Astrocyte of the cerebellum (primary cell): Measurements from ENCODE around the gene PDE8B.

Experiments used
- DNase-seq: peaks from one replicate; pipeline ENCODE4 v3.0.0-alpha.2; 2011; ENCODE audit warnings: low read depth
- H3K4me3 ChIP-seq: 2 replicates; pipeline ENCODE4 v1.5.1; 2011; ENCODE audit warnings: mild to moderate bottlenecking, low read depth, low read length, moderate library complexity
- CTCF ChIP-seq: IDR thresholded peaks from 2 replicates; pipeline ENCODE4 v1.5.1; 2012; ENCODE audit warnings: low read length, low read depth, moderate library complexity, mild to moderate bottlenecking; ENCODE audit errors: missing control alignments
- in situ Hi-C: cut with HindIII; loops from 2 replicates; pipeline ENCODE4 v1.10.0; 2017; ENCODE audit warnings: low sequenced_read_pairs

PDE8B gene

DNA sequence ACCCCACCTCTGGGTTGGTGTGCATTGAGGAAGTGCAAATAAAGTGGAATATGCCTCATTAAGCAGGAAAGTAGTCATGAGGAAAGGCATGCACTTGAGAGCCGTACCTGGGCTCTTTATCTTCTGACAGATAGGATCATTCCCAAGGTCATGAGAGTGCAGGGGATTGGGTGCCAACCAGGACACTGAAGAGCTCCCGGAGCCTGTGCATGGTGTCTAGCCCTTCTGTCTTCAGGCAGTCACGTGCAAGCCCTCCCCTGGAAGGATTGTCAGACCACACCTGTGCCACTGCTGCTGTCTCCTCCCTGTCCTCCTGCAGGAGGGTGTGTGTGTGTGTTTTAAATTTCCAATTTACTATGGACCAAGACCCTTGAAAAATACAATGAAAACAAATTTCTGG lies 69.6 kb downstream of the PDE8B start:
- TF ChIP-seq CTCF, result no peak
- H3K4me3 ChIP-seq, result no peak overlapping the region
- in situ Hi-C loops, result no loop called here
- no peak for DNase-seq

GRCh38 chr5:77281969-77282336 lies 71.5 kb downstream of the PDE8B start:
- no peak for TF ChIP-seq CTCF
- in situ Hi-C loops, result no loop called here
- DNase-seq, result no peak
- H3K4me3 ChIP-seq, result no peak overlapping the region

GRCh38 chr5:77282337-77283027 lies 72.0 kb downstream of the PDE8B start:
- no peak overlapping the region for H3K4me3 ChIP-seq
- DNase-seq, result peak; percentile 4
- TF ChIP-seq CTCF, result peak; percentile 46
- in situ Hi-C loops, result no loop called here

DNA sequence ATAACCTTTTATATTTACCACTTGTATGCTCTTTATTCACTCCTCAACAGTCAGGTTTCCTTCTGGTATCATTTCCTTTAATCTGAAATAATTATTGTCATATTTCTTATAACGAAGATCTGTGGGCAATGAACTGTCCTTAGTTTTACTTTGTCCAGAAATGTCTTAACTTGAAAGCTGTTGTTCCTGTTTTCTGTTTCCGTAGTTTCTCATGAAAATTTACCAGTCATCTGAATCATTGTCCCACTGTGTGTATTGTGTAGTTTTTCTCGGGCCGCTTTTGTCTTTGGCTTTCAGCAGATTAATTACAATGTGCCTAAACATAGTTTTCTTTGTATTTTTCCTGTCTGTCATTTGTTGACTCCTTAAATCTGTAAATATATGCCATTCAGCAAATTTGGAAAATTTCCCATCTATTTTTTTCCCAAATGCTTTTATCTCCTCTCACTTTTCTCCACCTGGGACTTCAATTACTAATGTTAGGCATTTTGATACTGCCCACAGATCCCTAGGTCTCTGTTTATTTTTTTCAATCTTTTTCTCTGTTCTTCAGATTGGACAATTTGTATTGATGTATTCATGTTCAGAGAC lies 74.9 kb downstream of the PDE8B start:
- TF ChIP-seq CTCF, result no peak
- in situ Hi-C loops, result no loop called here
- DNase-seq, result no peak
- no peak overlapping the region for H3K4me3 ChIP-seq

DNA sequence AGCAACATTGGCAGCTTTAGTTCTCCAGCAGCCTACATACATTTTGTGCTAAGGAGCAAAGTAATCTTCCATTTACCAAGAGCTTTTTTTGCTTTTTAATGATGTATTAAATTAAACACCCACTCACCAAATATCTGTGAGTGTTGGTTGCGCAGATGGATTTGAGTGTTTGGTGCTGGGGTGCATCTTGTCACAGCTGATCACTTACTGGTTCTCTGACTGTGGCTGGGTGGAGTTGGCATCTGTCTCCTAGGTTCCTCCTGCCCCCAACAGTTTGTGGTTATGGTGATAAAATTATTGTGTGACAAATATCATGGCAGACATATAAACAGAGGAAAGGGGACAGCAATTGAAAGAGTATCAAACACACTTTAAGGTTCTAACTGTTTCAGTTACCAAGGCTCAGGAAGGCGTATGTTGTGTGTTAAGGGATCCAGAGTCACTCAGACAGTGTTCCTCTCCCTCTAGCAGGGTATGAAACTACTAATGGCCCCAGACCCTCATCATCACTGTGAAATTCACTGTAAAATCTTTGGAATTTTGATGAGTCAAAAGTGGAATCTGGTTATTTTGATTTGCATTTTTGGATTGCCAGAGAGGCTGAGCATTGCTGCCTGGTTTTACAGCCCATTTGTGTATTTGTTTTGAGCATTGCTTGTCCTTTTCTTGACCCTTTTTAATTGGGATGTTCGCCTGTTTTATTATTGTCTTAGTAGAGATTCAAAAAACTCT lies 81.7 kb downstream of the PDE8B start:
- in situ Hi-C loops, result no loop called here
- H3K4me3 ChIP-seq, result no peak overlapping the region
- DNase-seq, result peak; percentile 36
- TF ChIP-seq CTCF, result no peak

DNA sequence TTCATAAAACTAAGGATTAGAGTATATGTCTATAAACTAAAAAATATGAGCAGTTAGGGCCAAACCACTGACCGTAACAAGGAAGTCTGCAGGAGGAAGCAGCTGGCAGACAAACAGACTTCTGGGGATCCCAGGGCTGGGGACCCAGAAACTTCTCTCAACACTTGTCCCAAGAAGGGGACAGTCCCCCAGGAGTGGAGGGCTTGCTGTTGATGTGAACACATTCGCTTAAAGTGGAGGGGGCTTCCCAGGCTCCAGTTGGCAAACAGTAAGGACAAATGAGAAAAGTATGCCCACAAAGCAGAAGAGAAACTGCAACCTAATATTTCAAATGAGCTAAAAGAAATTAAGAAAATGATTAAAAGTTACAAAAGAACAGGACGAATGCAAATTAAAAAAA lies 83.7 kb downstream of the PDE8B start:
- in situ Hi-C loops, result no loop called here
- no peak for TF ChIP-seq CTCF
- no peak overlapping the region for H3K4me3 ChIP-seq
- no peak for DNase-seq
